Stimulated activated CD4-positive, alpha-beta T cell treated with anti-CD3 and anti-CD28 coated beads, Interleukin-4, amount 100 ng/mL, for 24 hours (primary cell): ENCODE data around the gene NTNG1.
"Not testable (repeated sequence)": the region's sequence is repeated elsewhere in the genome, so short reads cannot be mapped to it uniquely, and the experiment has no call there.

Experiments
- DNase-seq: peaks from one replicate; pipeline ENCODE4 v3.0.0-alpha.2; 2020

Gene NTNG1

DNA sequence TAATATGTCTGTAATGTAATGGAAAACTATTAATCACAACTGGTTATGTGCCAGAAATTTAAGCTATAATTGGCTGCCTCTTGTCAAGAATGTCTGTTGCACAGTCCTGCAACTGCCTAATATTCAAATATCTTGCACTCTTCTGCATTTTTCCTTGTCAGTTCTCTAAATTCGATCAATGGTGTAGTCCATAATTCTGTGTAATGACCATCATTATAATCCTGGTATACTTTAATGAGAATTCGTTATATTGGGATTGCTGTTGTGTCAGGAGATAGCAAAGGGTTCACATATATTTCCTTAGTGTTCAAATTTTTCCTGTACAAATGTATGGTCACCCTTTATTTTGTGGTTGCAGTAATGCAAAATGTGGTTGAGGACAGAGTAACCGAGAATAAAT lies 4.8 kb downstream of the NTNG1 start:
- no peak for DNase-seq

DNA sequence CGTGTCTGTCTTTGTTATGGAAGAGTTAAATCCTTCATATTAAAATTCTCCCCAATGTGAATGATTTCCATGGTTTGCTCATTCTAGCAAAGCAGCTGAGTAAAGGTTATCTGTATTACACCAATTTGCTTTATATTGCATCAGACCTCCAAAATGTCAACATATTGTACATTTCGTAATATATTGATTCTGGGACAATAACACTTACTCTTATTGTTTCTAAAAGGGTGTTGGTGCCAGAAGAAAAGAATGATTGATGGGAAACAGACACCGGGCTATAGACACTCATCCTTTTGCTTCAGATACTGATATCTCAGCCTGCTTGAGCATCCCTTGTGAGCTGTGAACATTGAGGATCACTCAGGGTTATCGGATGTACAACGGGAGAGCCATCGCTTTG lies 7.0 kb downstream of the NTNG1 start:
- no peak for DNase-seq

DNA sequence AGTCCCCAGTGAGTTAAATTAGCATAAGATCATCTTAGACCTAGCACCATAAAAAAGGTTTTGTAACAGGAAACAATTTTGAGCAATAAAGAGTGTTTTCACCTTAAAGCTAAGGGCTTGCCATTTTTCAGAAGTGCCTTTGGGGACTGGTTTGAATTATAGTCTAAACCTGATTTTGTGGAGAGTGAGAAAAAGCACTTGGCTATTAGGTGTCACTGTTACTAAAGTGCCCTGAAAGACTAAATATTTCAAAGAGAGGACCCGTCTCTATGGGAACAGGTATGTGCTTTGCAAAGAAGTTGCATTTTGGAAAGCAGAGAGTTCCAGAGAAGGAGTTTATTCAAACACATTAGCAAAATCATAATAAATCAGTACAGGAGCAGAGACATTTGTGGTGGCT lies 9.1 kb downstream of the NTNG1 start:
- no peak for DNase-seq

GRCh38 chr1:107151295-107151694 lies 10.5 kb downstream of the NTNG1 start:
- DNase-seq = no peak

GRCh38 chr1:107152395-107152794 lies 11.6 kb downstream of the NTNG1 start:
- no peak for DNase-seq

DNA sequence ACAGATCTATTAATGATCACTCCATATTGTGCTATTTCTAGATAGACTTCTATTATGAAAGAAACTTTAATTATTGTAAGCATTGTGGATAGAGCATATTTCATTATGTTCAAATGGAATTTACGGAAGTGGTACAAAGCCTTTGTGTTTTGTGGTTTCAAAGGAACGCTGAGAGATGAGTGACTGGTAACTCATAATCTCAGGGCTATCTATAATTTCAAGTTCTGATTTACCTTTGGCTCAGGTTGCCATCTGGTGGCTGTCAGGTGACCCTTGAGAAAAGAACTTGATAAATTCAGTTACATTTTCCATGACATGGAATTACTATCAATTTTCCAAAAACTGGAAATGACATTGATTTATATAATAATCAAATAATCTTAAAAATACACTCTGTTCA lies 12.2 kb downstream of the NTNG1 start:
- no peak for DNase-seq

GRCh38 chr1:107158496-107158895 lies 17.7 kb downstream of the NTNG1 start:
- DNase-seq = no peak

DNA sequence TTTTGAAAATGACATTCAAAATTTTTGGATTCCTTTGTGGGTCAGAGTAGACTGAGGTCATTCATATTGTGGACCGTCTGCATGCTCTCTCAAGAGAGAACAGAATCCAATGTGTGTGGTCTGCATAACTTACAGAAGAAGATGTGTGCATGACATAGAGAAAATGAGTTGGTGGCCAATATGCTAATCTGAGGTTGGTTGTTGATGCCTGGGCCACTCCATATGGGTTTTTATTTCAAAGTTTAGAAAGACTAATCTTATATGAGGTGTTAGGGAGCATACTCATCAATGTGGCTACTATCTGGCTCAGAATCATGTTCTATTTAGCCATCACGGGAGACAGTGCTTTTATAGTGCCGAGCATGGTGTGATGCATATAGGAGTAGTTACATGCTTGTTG lies 18.2 kb downstream of the NTNG1 start:
- no peak for DNase-seq

DNA sequence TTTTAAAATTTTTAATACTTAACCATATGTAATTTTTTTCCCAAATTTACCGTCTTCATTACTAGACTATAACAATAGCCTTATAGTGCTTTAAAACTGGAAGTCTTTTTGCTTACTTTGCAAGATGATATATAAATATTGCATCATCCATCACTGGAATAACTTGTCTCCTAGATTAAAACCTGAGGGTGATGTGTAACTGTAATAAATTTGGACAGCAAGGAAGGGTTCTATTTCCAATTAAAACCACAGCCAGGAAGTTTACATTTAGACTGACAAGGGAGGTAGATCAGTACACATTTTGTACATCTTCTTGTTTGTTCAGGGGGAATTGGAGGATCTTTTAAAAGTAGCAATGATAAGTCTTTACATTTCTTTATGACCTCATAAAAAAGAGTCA lies 21.9 kb downstream of the NTNG1 start:
- no peak for DNase-seq

DNA sequence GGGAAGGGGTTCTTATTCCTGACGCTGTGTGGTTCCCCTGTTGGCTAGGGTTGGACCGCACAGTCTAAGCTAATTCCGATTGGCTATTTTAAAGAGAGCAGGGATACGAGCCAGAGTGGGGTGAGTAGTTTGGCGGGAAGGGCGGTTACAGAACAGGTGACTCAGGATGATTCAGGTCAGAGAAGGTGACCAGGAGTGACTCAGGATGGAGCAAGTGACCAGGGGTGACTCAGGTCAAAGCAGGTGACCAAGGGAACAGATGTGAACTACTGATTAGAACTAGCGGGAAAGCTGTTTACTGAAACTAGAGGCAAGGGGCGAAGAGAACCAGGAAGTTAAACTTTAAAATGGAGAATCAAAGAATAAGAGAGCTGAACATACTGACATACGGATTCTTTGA lies 24.1 kb downstream of the NTNG1 start:
- not testable (repeated sequence) for DNase-seq

- DNase-seq = no peak
These were observed 28.8 kb downstream of the NTNG1 start for GRCh38 chr1:107169615-107170014.

DNA sequence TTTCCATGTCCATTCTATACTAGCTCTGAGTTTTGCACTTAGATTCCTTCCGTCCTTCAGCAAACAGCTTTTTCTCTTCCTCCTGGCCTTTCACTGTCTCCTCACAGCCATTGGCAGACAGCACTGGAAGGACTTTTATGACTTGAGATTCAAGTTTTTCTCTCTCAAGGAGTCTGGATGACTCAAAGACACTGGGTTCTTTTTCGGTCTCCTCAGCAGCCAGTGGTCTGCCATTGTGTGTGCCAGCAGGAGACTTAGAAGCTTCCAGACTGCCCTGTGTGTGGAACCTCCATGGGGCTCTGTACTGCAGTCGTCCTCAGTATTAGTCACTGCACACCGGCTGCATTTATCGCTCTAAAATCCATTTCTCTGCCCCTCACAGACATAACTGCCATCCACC lies 30.5 kb downstream of the NTNG1 start:
- DNase-seq = no peak

DNA sequence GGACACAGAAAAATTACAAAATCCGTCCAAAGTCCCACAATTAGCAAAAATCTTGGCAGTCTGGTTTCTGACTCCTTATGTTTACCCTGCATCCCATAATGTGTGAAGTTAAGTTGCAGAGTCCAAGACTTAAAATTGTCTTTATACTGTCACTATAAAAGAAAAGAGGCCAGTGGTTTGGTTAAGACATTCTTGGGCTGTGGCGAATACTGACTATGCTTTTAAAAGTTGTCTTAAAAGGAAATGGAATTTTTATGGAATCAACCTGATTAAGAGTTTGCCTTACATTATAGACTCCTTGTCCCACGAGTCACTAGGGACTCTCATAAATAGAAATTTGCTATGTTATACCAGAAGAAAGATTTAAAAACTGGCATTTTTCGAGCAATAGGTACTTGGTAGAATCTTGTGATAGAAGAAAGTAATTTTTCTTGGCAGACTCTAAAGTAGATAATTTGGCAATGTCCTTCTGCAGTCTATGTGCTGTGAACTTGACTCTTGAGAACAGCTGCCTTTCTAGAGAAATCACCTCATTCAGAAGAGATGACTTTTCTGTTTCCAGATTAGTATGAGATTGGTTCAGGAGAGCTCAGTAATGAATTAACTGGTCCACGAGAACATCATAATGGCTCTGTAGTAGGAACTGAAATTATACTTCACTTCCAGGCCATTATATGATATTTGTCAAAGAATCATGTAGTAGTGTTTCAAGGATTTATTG lies 31.8 kb downstream of the NTNG1 start:
- DNase-seq = no peak

GRCh38 chr1:107175102-107175909 lies 34.5 kb downstream of the NTNG1 start:
- DNase-seq = no peak

GRCh38 chr1:107181253-107181969 lies 40.6 kb downstream of the NTNG1 start:
- no peak for DNase-seq

DNA sequence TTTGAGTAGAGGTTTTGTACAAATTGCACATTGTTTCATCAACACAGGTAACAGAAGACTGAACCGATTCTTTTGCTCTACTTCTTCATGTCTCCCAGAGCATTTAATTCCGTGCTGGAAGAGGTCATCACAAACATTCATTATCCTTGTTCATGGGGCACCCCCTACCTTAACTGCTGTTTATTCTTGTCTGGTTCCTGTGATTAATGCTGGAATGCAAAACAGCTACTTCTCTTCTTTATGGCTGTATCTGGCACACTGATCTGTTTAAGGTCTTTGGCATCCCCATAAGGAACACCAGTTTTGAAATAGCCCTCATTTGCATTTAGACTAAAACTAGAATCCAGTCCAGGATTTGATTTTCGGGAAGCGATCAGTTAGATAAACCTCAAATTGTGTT lies 42.2 kb downstream of the NTNG1 start:
- no peak for DNase-seq

- no peak for DNase-seq
These were observed 44.0 kb downstream of the NTNG1 start for GRCh38 chr1:107184888-107185287.

DNA sequence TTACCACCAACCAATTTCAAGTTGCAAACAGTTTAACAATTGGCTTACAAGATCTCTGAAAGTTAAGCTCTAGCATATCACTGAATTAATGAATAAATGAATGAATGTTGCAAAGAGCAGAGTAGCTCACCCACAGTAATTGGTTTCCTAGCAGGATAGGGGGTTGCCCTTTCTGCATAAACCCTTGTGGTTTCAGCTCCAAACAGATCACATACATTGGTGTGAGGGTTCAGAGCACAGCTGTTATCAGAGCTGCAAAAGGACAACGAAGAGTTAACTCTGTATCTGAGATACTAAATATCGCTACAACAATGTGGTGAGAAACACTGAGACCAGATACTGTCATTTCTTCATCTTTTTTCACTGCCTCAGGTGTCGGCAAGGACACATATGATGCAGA lies 46.6 kb downstream of the NTNG1 start:
- no peak for DNase-seq

GRCh38 chr1:107188160-107188559 lies 47.3 kb downstream of the NTNG1 start:
- DNase-seq = no peak

DNA sequence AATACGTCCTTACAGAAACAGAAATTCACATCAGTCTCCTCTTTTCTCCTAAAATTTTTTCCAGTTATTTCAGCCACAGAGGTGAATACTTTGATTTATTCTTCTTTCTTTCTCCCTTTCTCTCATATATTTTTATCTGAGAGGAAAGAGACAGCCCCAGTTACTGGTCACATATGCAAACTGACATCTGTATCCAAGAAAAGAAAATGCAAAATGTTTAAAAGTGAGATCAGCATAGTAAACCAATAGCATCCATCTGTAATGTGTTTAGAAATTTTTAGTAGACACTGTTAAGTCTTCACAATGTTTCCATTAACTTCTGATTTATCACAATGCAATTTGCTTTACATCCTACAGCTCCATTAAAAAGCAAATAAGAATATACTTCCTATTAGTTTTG lies 53.5 kb downstream of the NTNG1 start:
- no peak for DNase-seq

GRCh38 chr1:107195476-107195875 lies 54.6 kb downstream of the NTNG1 start:
- DNase-seq = no peak

DNA sequence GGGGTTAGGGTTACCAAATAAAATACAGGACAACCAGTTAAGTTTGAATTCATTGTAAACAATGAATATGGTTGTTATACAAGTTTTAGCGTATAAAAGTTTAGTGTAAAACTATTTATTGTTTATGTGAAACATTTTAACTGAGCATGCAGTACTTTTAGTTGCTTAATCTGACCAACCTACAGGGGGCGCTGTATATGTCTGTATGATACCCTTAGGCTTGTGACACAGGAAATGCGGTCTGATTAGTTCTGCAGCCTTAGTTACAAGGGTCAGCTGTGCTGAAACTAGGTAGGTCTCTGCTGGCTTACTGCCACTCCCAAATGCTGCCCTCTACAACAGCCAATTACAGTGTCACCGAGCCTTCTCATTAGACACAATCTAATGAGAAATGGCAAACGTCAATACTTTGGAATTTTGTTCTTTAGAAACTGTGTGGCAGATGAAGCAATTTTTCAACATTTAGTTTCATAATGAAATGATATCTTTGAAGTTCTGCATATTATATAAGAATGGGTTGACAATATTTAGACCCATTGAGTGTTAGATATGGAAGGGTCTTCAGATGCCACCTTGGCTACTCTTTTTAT lies 56.2 kb downstream of the NTNG1 start:
- no peak for DNase-seq

- DNase-seq = no peak
These were observed 57.7 kb downstream of the NTNG1 start for GRCh38 chr1:107198561-107198960.

GRCh38 chr1:107200631-107201030 lies 59.8 kb downstream of the NTNG1 start:
- no peak for DNase-seq
